H54 (cell line): ENCODE measurements around the gene CCL17.
"Not testable (repeated sequence)": the region's sequence is repeated elsewhere in the genome, so short reads cannot be mapped to it uniquely, and the experiment has no call there.

Experiments
- DNase-seq: peaks from one replicate; pipeline ENCODE4 v3.0.0; 2011; ENCODE audit warnings: low spot score, mixed read lengths; ENCODE audit not compliant: insufficient read length
- FAIRE-seq: peaks from 3 replicates; lab custom pipeline; 2011; peaks lifted over from hg19 to GRCh38; lab: Jason Lieb, UNC
- POLR2A ChIP-seq: IDR thresholded peaks from 2 replicates; pipeline ENCODE4 v1.6.1; 2011; ENCODE audit warnings: low read depth, mild to moderate bottlenecking, low read length

The CCL17 gene

DNA sequence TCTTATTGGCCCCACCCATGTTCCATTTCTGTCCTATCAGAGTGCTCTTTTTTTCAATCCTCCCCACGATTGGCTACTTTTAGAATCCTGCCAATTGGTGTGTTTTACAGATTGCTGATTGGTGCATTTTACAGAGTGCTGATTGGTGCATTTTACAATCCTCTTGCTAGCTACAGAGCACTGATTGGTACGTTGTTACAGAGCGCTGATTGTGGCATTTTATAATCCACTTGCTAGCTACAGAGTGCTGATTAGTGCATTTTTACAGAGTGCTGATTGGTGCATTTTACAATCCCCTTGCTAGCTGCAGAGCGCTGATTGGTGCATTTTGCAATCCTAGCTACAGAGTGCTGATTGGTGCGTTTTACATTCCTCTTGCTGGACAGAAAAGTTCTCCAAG is 9.5 kb upstream of the CCL17 start:
- DNase-seq = no peak
- no peak for FAIRE-seq
- no peak for TF ChIP-seq POLR2A

DNA sequence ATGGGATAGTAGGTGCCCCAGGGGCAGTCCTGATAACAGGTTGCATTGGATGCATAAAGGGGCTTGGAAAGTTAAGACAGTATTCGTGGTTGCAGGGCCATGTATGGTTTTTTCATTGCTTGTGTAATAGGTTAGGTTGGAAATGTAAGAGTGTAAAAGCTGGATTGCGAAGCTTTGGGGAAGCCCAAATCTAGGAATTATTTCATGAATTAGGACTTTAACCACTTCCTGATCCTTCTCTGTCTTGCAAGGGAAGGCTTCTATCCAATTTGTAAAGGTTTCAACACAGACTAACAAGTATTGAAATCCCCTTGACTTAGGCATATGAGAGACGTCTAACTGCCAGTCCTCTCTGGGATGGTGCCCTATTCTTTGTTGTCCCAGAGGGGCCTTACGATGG is 7.8 kb upstream of the CCL17 start:
- no peak for TF ChIP-seq POLR2A
- FAIRE-seq = no peak
- DNase-seq = no peak

DNA sequence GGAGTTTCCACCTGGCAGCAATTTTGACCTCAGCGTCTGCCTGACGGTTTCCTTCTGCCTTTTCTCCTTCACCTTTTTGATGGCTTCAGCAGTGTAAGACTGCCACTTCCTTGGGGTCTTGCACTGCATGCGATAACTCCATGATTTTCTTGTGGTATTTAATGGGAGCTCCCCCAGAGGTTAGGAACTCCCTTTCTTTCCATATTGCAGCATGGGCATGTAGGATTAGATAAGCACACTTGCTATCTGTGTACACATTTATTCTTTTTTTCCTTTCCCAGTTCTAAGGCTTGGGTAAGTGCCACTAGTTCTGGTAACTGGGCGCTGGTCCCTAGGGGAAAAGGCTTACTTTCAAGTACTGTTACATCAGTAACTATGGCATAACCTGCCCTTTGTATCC is 7.1 kb upstream of the CCL17 start:
- FAIRE-seq = not testable (repeated sequence)

DNA sequence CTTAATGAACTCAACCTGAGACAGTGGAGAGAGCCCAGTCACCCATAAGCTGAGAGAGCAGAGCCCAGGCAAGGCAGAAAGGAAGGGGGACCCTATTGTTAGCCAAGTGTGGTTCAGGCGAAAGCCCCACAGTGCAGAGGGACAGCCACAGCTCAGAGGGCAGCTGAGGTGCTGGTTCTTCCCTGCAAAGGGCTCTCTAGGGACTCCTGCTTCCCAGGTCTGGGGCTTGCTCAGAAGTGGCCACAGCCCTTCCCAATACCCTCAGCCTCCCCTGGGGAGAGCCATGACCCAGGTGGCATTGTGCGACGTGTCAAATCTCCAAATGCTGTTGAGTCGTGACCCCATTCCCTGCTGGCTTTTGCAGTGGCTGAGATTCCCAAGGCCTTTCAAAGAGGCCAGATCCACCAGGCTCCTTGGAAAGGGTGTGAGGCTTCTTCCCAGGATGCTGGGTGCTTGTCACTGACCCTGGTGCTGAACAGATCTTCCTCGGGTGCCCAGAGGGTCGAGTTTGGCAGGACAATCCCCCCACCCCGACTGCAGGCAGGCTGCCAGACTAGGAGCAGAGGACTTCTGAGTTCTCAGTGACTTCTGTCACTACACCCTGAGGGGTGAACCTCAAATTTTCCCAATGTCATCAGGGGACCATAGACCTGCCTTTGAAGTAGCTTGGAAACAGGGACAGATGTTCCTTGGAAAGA is 2.5 kb upstream of the CCL17 start:
- TF ChIP-seq POLR2A = no peak
- FAIRE-seq = no peak
- no peak for DNase-seq

More for the DNA sequence above, 7.1 kb upstream of the CCL17 start:
- not testable (repeated sequence) for DNase-seq

DNA sequence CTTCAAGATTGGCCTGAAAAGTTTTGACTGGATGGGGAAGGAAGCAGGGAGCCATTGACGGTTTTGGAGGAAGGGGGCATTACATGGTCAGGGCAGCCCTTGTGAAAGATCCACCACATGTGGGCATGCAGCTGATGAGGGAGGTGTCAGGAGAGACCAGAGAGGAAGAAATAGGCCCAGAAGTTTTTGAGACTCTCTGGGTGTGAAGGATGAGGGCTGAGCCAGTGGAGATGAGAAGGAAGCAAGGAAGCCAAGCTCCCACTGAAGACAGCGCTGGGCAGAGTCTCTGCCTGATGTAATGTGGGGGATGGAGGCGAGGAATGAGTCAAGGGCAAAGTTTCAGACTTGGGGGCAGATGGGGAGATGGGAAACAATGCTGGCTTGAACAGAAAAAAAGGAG is 530 bp downstream of the CCL17 start:
- DNase-seq = no peak
- FAIRE-seq = no peak
- no peak for TF ChIP-seq POLR2A

DNA sequence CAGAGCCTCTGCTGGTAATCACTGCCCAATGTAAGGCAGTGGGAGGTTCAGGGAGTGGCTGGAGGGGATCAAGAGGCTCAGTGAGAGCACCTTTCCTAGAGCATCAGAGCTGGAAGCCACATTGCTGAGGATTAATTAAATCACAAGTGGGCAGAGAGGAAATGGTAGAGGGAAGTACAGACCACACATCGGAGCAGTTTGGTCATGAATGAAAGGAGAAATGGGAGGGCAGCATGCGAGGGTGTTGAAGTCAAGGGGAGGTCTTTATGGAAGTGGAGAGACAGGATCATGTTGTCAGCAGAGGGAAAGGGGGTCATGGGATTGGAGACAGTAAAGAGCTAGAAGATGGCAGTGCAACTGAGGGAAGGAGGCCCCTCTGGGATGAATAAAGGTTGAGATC is 2.3 kb downstream of the CCL17 start:
- FAIRE-seq = no peak
- TF ChIP-seq POLR2A = no peak
- no peak for DNase-seq

DNA sequence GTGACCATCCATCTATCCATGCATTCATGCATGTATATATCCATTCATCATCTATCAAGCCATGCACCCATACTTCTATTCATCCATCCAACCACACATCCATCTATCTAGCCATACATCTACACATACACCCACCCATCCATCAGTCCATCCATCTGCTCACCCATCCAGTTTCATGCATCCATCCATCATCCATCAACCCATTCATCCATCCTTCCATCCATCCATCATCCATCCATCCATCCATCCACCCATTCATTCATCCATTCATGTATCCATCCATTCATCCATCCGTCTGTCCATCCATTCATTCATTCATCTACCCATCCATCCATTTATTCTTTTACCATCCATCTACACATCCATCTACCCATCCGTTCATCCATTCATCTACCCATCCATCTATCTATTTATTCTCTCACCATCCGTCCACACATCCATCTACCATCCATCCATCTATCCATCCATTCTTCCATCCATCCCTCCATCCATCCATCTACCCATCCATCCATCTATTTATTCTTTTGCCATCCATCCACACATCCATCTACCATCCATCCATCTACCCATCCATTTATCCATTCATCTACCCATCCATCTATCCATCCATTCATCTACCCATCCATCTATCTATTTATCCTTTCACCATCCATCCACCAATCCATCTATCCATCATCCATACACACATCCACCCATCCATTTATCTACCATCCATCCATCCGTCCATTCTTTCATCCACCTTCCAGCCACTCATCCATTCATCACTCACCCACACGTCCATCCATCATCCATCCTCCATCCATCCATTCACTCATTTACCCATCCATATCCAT is 3.2 kb downstream of the CCL17 start:
- no peak for TF ChIP-seq POLR2A
- FAIRE-seq (no peak), DNase-seq (no peak)

DNA sequence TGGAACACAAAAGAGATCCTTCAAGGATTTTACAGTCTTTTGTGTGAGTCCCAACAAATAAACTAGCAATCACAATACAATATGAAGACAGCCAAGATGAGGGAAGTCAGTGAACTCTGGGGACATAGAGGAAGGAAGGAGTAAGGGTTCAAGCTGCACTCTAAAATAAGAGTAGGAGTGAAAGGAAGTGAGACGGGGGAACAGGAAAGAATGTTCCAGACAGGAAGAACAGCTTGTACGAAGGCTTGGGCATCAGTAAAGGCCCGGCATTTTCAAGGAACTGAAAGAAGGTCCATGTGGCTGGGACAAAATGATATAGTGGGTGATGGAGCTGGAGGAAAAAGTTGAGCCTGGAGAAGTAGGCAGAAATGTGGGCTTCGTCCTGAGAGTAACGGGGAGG is 4.5 kb downstream of the CCL17 start:
- no peak for FAIRE-seq
- TF ChIP-seq POLR2A = no peak
- DNase-seq = no peak

DNA sequence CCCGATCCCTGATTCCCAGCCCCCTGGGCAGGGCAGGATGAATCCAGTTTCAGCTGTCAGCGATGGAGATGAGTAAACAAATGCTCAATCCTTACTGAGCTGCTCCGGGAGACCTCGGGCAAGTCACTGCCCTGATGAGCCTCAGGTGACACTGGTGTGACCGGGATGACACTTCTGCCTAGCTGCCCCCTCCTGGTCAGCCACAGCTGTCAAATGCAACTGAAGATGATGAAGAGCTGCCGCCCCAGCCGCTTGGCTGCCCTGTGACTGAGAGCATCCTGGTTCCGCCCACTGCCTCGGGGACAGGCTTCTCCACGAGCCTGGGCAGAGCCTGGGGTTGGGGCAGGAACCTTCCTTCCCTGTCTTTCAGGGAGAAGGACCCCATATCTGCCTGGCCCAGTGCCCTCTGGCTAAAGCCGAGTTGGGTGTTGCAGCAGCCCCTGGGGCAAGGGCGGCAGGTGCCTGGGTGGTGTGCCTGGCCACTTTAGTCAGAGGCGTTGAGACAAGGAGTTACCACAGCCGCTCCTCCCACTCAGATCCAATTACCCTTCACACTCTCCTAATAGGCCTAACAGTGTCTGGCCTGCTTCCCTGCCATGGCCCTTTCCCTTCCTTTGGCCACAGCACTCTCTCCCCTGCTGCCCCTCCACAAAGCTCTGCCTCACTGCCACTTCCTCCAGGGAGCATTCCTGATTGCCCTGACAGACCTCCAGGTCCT is 5.5 kb downstream of the CCL17 start:
- no peak for FAIRE-seq
- no peak for DNase-seq
- no peak for TF ChIP-seq POLR2A

DNA sequence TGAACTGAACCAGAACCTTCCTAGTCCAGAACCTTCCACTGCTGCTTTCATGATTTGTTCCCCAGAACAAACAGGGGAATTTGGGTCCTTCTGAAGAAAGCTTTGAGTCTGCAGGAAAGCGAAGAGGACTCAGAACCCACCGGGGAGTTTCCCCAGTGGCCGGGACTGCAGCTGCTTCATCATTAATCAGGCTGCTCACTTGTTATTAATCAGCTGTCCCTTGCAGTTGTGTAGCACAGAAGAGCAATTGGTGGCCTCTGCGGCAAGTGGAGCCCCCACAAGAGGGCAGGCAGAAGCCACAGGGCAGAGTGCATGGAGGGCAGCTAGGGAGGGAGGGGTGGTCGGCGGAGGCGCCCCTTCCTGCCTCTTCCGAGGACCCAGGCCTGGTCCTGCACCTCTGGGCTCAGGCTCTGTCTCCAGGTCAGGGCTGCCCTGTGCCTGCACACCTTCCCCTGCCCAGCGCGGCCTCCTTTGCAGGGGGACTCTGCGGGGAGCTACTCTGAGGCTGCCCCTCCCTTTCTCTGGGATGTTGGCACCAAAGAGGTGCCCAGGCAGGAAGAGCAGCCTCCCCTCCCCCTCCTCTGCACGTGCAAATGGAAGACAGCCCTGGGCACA is 6.9 kb downstream of the CCL17 start:
- FAIRE-seq = no peak
- no peak for DNase-seq
- no peak for TF ChIP-seq POLR2A

DNA sequence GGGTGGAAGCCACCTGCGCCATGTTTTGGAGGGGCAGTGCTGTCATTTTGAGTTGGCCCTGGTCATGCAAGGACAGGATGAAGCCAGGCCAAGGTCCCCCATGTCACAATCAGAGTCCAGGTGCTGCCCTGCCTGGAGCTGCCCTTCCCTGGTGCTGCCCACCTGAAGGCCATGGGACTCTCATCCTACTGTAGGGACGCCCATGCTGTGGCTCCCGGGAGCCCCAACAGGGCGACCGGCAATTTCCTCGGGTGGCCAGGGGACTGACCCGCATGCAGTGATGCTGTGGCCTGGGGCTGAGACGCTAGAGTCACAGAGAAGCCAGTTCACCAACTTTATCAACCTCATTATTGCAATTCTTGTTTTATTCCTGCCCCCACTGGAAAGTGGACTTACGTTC is 8.0 kb downstream of the CCL17 start:
- no peak for TF ChIP-seq POLR2A
- FAIRE-seq (no peak), DNase-seq (no peak)

DNA sequence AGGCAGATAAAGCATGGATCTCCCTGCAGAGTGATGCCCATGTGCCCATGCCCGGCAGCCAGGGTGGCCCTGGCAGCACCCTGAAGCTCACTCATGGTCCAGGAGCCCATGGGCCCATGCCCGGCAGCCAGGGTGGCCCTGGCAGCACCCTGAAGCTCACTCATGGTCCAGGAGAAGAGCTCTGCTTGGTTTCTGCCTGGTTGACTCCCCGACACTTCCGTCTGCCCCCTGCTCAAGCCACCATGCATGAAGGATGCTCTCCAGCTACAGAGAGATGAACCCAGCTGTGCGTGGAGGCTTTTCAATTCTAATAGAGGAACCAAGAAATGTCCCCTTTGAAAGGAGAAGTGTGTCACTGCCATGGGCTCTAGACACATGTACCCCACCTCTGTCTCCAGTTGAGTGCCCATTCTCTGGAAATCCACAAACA is 8.7 kb downstream of the CCL17 start:
- no peak for FAIRE-seq
- DNase-seq = no peak
- no peak for TF ChIP-seq POLR2A

DNA sequence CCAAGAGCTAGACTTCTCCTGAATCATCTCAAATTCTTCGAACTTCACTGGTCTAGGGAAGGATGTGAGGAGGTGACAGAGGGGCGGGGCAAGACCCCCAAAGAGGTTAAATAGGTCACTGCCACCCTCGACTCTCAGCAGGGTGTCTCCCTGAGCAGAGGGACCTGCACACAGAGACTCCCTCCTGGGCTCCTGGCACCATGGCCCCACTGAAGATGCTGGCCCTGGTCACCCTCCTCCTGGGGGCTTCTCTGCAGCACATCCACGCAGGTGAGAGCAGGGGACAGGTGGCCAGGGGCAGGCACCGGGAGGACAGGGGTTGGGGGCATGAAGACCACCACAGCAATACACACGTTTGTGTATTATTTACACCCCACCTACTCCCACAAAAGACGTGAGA is 9.2 kb downstream of the CCL17 start:
- DNase-seq (no peak), FAIRE-seq (no peak)
- TF ChIP-seq POLR2A = no peak

DNA sequence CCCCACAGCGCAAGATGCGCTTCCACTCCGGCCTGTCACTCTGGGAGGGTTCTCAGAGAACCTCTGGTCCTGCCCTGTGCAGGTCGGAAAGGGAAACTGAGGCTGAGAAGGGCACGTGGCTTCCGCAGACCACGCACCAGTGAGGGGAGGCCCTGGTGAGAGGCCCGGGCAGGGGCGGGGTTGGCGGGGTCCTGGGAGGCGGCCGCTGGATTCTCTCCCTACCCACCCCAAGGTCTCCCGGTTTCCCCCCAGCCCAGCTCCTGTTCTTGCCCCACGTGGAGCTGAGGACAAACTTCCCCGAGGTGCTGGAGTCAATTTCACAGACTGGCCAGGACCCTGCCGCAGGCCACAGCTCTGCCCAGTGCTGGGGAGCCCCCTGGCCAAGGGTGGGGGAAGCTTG is 11.5 kb downstream of the CCL17 start:
- FAIRE-seq = no peak
- no peak for TF ChIP-seq POLR2A
- DNase-seq = no peak
